ENCODE data around the gene UBE2QL1. TPM values are rescaled to one million over a fixed set of nuclear protein-coding genes. Genes with fewer than 3 reads are reported as not detected.
A peak's percentile ranks its signal among the peaks of the same experiment; 100 is the strongest.

UBE2QL1 gene
- 2.5 TPM for total RNA-seq

- intact Hi-C loops (cut with DNase I) = no loop called here
- H3K4me3 ChIP-seq = peak within 1 kb of the TSS; percentile 43 to 57
- DNase-seq (ENCODE audit: extremely low spot score in 2 of 2) = peak in 1 of 2 donors; percentile 79
- no peaks in the 10 kb centered on the region for H3K36me3 ChIP-seq
- peaks cover 18% of the 10 kb centered on the region for H3K4me1 ChIP-seq
- no peak within 1 kb of the TSS for H3K27ac ChIP-seq
- no peaks in the 10 kb centered on the region for H3K27me3 ChIP-seq
- H3K9me3 ChIP-seq = no peaks in the 10 kb centered on the region
- TF ChIP-seq POLR2AphosphoS5 (IDR thresholded peaks at IDR 0.05; ENCODE audit: insufficient read depth in 1 of 2, low read depth in 1 of 2) = no peak
- TF ChIP-seq CTCF (IDR thresholded peaks at IDR 0.05) = no peak
- TF ChIP-seq POLR2A (IDR thresholded peaks at IDR 0.05) = no peak
Observed at GRCh38 chr5:6448622-6449464, at the start of gene UBE2QL1. Gene UBE2QL1, plus strand, starts transcription at chr5:6448859. Its CDS starts 35 bp downstream, at chr5:6448894.

GRCh38 chr5:6399980-6400910, 48.4 kb upstream of the UBE2QL1 start:
- no peaks in the 10 kb centered on the region for H3K36me3 ChIP-seq
- H3K9me3 ChIP-seq = no peaks in the 10 kb centered on the region
- H3K27ac ChIP-seq = no peak overlapping the region
- intact Hi-C loops (cut with DNase I) = no loop called here
- H3K4me1 ChIP-seq = no peaks in the 10 kb centered on the region
- H3K27me3 ChIP-seq = no peaks in the 10 kb centered on the region
- TF ChIP-seq POLR2AphosphoS5 (IDR thresholded peaks at IDR 0.05; ENCODE audit: insufficient read depth in 1 of 2, low read depth in 1 of 2) (no peak), POLR2A (IDR thresholded peaks at IDR 0.05) (no peak), CTCF (IDR thresholded peaks at IDR 0.05) (no peak)
- peak; percentile 78 to 95 for DNase-seq (ENCODE audit: extremely low spot score in 2 of 2)
- H3K4me3 ChIP-seq = no peak overlapping the region

- intact Hi-C loops (cut with DNase I) = no loop called here
- Histone ChIP-seq H3K36me3 (no peaks in the 10 kb centered on the region), H3K4me3 (no peak overlapping the region), H3K4me1 (no peaks in the 10 kb centered on the region), H3K9me3 (no peaks in the 10 kb centered on the region), H3K27ac (no peak overlapping the region), H3K27me3 (no peaks in the 10 kb centered on the region)
- TF ChIP-seq POLR2AphosphoS5 (IDR thresholded peaks at IDR 0.05; ENCODE audit: insufficient read depth in 1 of 2, low read depth in 1 of 2) (no peak), CTCF (IDR thresholded peaks at IDR 0.05) (no peak), POLR2A (IDR thresholded peaks at IDR 0.05) (no peak)
- peak; percentile 40 to 54 for DNase-seq (ENCODE audit: extremely low spot score in 2 of 2)
Observed at GRCh38 chr5:6401410-6401809, 47.2 kb upstream of the UBE2QL1 start.

GRCh38 chr5:6402939-6403338, 45.7 kb upstream of the UBE2QL1 start:
- H3K9me3 ChIP-seq = no peaks in the 10 kb centered on the region
- no peaks in the 10 kb centered on the region for H3K4me1 ChIP-seq
- H3K36me3 ChIP-seq = no peaks in the 10 kb centered on the region
- H3K27me3 ChIP-seq = no peaks in the 10 kb centered on the region
- no peak for DNase-seq (ENCODE audit: extremely low spot score in 2 of 2)
- H3K4me3 ChIP-seq = no peak overlapping the region
- H3K27ac ChIP-seq = no peak overlapping the region
- TF ChIP-seq POLR2A (IDR thresholded peaks at IDR 0.05) (no peak), POLR2AphosphoS5 (IDR thresholded peaks at IDR 0.05; ENCODE audit: insufficient read depth in 1 of 2, low read depth in 1 of 2) (no peak), CTCF (IDR thresholded peaks at IDR 0.05) (no peak)
- intact Hi-C loops (cut with DNase I) = no loop called here
